Vagina (tissue), 2 donors: ENCODE measurements around the gene EIF3F.

ENCODE experiments used
- CTCF ChIP-seq, 3 experiments: fragments of 450-650 bp in 2 of 3; fragments of 200-600 bp in 1 of 3; sonication (generic) in 1 of 3; IDR thresholded peaks; one replicate each; pipeline ENCODE4 v1.5.1; 2017 to 2019; ENCODE audit warnings: antibody characterized with exemption in 3 of 3, mild to moderate bottlenecking in 2 of 3, moderate library complexity in 2 of 3
- POLR2A ChIP-seq, 2 donors: fragments of 450-650 bp; IDR thresholded peaks; one replicate each; pipeline ENCODE4 v1.6.1; 2017; ENCODE audit warnings: antibody characterized with exemption in 2 of 2, mild to moderate bottlenecking in 2 of 2, moderate library complexity in 2 of 2
- POLR2AphosphoS5 ChIP-seq, 2 donors: sonication (generic); formaldehyde crosslinking; IDR thresholded peaks; one replicate each; pipeline ENCODE4 v1.9.0; 2017; ENCODE audit warnings: antibody characterized with exemption in 2 of 2, mild to moderate bottlenecking in 2 of 2, low read depth in 1 of 2; ENCODE audit not compliant: insufficient read depth in 1 of 2

- TF ChIP-seq CTCF (IDR thresholded peaks at IDR 0.05) (no peak), POLR2AphosphoS5 (IDR thresholded peaks at IDR 0.05; ENCODE audit: insufficient read depth in 1 of 2, low read depth in 1 of 2) (no peak), POLR2A (IDR thresholded peaks at IDR 0.05) (no peak)
These were observed 24.2 kb downstream of the EIF3F start for GRCh38 chr11:8011371-8011770.
